ENCODE data around the gene ALDH2.

Gene ALDH2

DNA sequence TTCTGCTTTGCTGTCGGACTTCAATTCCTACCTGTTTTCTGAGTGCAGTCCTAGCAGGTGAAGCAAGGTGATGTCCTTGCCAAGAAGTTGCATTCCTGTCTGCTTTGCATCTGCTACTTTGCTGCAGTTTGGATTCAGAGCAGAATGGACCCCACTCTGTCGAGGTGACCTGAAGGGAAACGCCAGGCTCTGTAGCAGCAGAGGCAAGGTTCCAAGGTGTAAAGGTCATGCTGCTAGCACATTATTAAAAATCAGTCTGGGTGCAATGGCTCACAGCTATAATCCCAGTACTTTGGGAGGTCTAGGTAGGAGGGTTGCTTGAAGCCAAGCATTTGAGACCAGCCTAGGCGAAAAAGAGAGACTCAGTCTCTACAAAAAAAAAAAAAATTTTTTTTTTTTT is 17.3 kb upstream of the ALDH2 start:
- no peak for DNase-seq (ENCODE audit: low read depth in 2 of 2)
- no peak for TF ChIP-seq CTCF (IDR thresholded peaks at IDR 0.05; ENCODE audit: low read depth, low read length)
- no peak overlapping the region for H3K4me3 ChIP-seq (replicated peaks in 1 of 2; ENCODE audit: low read depth in 2 of 2, low read length in 2 of 2)

GRCh38 chr12:111753144-111753881 is 13.4 kb upstream of the ALDH2 start:
- H3K4me3 ChIP-seq (replicated peaks in 1 of 2; ENCODE audit: low read depth in 2 of 2, low read length in 2 of 2) = no peak overlapping the region
- peak; percentile 59 to 82 for DNase-seq (ENCODE audit: low read depth in 2 of 2)
- TF ChIP-seq CTCF (IDR thresholded peaks at IDR 0.05; ENCODE audit: low read depth, low read length) = peak; percentile 71

DNA sequence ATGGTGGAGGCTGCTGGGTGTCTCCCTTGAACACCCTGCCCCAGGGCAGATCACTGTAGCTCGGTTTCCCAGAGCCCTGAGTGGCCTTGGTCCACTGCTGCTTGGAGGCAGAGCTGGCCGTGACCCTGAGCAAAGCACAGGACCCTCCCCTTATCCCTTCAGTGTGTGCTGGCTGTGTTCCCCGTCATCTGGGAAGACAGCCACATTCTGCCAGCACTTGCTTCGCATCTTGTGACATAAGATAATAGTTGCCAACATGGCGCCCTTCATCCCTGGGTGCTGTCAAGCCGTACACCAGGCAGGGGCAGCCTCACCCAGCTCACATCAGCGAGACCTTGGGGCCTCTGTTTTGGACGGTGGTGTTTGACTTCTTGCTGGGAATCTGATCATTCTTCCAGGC is 12.1 kb upstream of the ALDH2 start:
- no peak for DNase-seq (ENCODE audit: low read depth in 2 of 2)
- TF ChIP-seq CTCF (IDR thresholded peaks at IDR 0.05; ENCODE audit: low read depth, low read length) = no peak
- no peak overlapping the region for H3K4me3 ChIP-seq (replicated peaks in 1 of 2; ENCODE audit: low read depth in 2 of 2, low read length in 2 of 2)

- no peak for TF ChIP-seq CTCF (IDR thresholded peaks at IDR 0.05; ENCODE audit: low read depth, low read length)
- DNase-seq (ENCODE audit: low read depth in 2 of 2) = no peak
- no peak overlapping the region for H3K4me3 ChIP-seq (replicated peaks in 1 of 2; ENCODE audit: low read depth in 2 of 2, low read length in 2 of 2)
Observed at GRCh38 chr12:111756196-111756595, 10.5 kb upstream of the ALDH2 start.

GRCh38 chr12:111756681-111757080 is 10.1 kb upstream of the ALDH2 start:
- DNase-seq (ENCODE audit: low read depth in 2 of 2) = no peak
- no peak overlapping the region for H3K4me3 ChIP-seq (replicated peaks in 1 of 2; ENCODE audit: low read depth in 2 of 2, low read length in 2 of 2)
- TF ChIP-seq CTCF (IDR thresholded peaks at IDR 0.05; ENCODE audit: low read depth, low read length) = no peak

DNA sequence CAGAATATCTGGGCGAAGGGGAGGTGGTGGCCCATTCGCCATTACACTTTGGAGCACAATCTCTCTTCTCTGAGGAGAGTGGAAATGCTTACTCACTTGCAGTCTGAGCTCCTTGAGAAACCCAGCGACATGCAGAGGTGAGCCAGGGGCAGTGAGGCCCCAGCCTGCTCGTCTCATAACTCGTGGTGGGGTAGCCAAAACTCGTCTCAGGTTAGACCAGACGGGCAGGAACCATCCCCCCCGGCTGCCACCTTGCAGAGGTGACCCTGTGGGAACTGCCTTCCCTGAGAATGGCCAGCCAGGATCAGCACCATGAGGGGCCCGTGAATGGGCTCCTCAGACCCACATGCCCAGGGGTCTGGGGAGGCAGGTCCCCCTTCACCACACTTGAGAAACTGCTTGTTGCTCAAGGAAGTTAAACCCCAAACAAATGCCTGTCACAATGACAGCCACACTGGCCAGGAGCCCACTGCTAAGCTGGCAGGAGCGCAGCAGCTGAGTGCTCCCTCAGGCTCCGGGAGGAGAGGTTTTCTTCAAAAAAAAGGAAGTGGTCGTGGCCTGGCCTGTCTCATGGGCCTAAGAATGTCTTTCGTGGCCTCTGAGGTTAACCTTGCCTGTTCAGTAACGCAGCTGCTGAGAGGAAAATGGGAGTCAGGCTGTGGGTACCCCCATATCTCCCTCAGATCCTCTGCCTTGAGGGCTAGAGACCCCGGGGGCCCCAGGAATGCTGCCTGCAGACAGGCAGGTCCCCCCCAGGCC is 9.2 kb upstream of the ALDH2 start:
- H3K4me3 ChIP-seq (replicated peaks in 1 of 2; ENCODE audit: low read depth in 2 of 2, low read length in 2 of 2) = no peak overlapping the region
- no peak for TF ChIP-seq CTCF (IDR thresholded peaks at IDR 0.05; ENCODE audit: low read depth, low read length)
- peak; percentile 32 to 68 for DNase-seq (ENCODE audit: low read depth in 2 of 2)

Measured in cardiac fibroblast (primary cell).